SU-DHL-6 (cell line): ENCODE results near the gene ATP6V1C2.

Experiments used
- EZH2phosphoT487 ChIP-seq: fragments of 200-600 bp; sonication (generic), shearing (Covaris generic); conservative IDR thresholded peaks from 2 replicates; pipeline ENCODE4 v1.6.1; 2018; ENCODE audit warnings: mild to moderate bottlenecking, antibody characterized with exemption, low read length, moderate library complexity, mixed read lengths
- TF ChIP-seq, protein P1 (sequence below): fragments of 200-600 bp; sonication (generic); IDR thresholded peaks from one replicate; pipeline ENCODE4 v1.5.1; 2017; ENCODE audit warnings: antibody characterized with exemption, mild to moderate bottlenecking, low read length, moderate library complexity; ENCODE audit not compliant: insufficient read depth, poor library complexity, severe bottlenecking

DNA sequence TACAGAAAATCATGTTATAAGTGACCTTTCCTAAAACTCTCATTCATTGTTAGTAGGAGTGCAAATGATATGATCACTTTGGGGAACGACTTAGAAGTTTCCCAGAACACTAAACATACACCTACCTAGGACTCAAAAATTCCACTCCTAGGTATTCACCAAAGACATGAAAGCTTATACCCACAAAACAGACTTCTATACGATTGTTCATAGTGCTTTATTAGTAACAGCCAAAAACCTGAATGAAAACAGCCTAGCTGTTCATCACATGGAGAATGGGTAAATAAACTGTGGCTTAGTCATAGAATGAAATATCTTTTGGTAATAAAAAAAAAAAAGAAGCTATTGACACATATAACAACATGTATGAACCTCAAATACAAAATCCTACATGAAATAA is 40.5 kb upstream of the ATP6V1C2 start:
- TF ChIP-seq, protein P1, sequence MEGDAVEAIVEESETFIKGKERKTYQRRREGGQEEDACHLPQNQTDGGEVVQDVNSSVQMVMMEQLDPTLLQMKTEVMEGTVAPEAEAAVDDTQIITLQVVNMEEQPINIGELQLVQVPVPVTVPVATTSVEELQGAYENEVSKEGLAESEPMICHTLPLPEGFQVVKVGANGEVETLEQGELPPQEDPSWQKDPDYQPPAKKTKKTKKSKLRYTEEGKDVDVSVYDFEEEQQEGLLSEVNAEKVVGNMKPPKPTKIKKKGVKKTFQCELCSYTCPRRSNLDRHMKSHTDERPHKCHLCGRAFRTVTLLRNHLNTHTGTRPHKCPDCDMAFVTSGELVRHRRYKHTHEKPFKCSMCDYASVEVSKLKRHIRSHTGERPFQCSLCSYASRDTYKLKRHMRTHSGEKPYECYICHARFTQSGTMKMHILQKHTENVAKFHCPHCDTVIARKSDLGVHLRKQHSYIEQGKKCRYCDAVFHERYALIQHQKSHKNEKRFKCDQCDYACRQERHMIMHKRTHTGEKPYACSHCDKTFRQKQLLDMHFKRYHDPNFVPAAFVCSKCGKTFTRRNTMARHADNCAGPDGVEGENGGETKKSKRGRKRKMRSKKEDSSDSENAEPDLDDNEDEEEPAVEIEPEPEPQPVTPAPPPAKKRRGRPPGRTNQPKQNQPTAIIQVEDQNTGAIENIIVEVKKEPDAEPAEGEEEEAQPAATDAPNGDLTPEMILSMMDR = no peak
- TF ChIP-seq EZH2phosphoT487 = no peak
